OCI-LY7 (cell line): ENCODE data around the gene FNBP1. TPM values are rescaled to one million over a fixed set of nuclear protein-coding genes. Genes with fewer than 3 reads are reported as not detected.
A peak's percentile ranks its signal among the peaks of the same experiment; 100 is the strongest.

Experiments used
- BruUV-seq: library from RNA; stranded (reverse); fragments of 400-500 nt; replicated peaks from 2 replicates; lab custom pipeline; 2021; lab: Mats Ljungman, UMichigan
- CTCF ChIA-PET: fragments of 300-600 bp; sonication (Branson Sonifier 250); formaldehyde crosslinking; loops from one replicate; lab custom pipeline; 2022; ENCODE audit warnings: antibody characterized with exemption; ENCODE audit not compliant: unreplicated experiment; lab: Charles Lee
- POLR2A ChIA-PET: fragments of 300-600 bp; sonication (Branson Sonifier 250); formaldehyde crosslinking; loops from one replicate; lab custom pipeline; 2022; ENCODE audit warnings: antibody characterized with exemption; lab: Charles Lee
- DNase-seq: peaks from one replicate; pipeline ENCODE4 v3.0.0-alpha.2; 2015; ENCODE audit warnings: low spot score
- H2AFZ ChIP-seq: fragments of 200-600 bp; sonication (generic), shearing (Covaris generic); 2 replicates; pipeline ENCODE4 v1.6.1; 2014; ENCODE audit warnings: mild to moderate bottlenecking, antibody characterized with exemption, low read length, moderate library complexity
- H3K27ac ChIP-seq: fragments of 200-600 bp; sonication (generic); 2 replicates; pipeline ENCODE4 v1.5.1; 2014; ENCODE audit warnings: mixed run types, low read depth, mild to moderate bottlenecking, moderate library complexity, low read length, inconsistent platforms; ENCODE audit not compliant: poor library complexity, severe bottlenecking
- H3K36me3 ChIP-seq: fragments of 200-600 bp; sonication (generic); 2 replicates; pipeline ENCODE4 v1.6.1; 2014; ENCODE audit warnings: mild to moderate bottlenecking, antibody characterized with exemption, low read length, moderate library complexity, mixed read lengths; ENCODE audit not compliant: insufficient read depth
- H3K4me1 ChIP-seq: fragments of 200-600 bp; sonication (generic); 2 replicates; pipeline ENCODE4 v1.5.1; 2014; ENCODE audit warnings: mild to moderate bottlenecking, low read length; ENCODE audit not compliant: insufficient read depth, poor library complexity, severe bottlenecking
- H3K4me2 ChIP-seq: fragments of 200-600 bp; sonication (generic); 2 replicates; pipeline ENCODE4 v1.6.1; 2014; ENCODE audit warnings: mild to moderate bottlenecking, low read length
- H3K4me3 ChIP-seq: fragments of 200-600 bp; sonication (generic); 2 replicates; pipeline ENCODE4 v1.5.1; 2014; ENCODE audit warnings: mild to moderate bottlenecking, low read depth, low read length; ENCODE audit not compliant: poor library complexity, severe bottlenecking
- H3K79me2 ChIP-seq: fragments of 200-600 bp; sonication (generic); 2 replicates; pipeline ENCODE4 v1.6.1; 2016; ENCODE audit warnings: low read depth, mild to moderate bottlenecking, low read length, moderate library complexity, mixed read lengths; ENCODE audit not compliant: insufficient read depth
- H3K9me2 ChIP-seq: fragments of 200-600 bp; sonication (generic); 2 replicates; pipeline ENCODE4 v1.6.1; 2016; ENCODE audit warnings: mild to moderate bottlenecking, low read length, mixed read lengths; ENCODE audit not compliant: insufficient read depth
- H3K9me3 ChIP-seq: fragments of 200-600 bp; sonication (generic); 2 replicates; pipeline ENCODE4 v1.6.1; 2014; ENCODE audit warnings: mild to moderate bottlenecking, mixed run types, low read length, mixed read lengths
- H4K20me1 ChIP-seq: fragments of 200-600 bp; sonication (generic); 2 replicates; pipeline ENCODE4 v1.6.1; 2014; ENCODE audit warnings: mild to moderate bottlenecking, antibody characterized with exemption, low read length, moderate library complexity, mixed read lengths; ENCODE audit not compliant: insufficient read depth
- EZH2phosphoT487 ChIP-seq: fragments of 200-600 bp; sonication (generic); IDR thresholded peaks from 2 replicates; pipeline ENCODE4 v1.6.1; 2018; ENCODE audit warnings: low read depth, borderline replicate concordance, mild to moderate bottlenecking, mixed run types, antibody characterized with exemption, low read length, moderate library complexity, mixed read lengths
- intact Hi-C: fragments of 100-400 bp; cut with micrococcal nuclease; formaldehyde crosslinking; loops from one replicate; pipeline ENCODE4 v1.10.0; 2022; ENCODE audit not compliant: unreplicated experiment
- total RNA-seq, 2 experiments: library from RNA; depleted of rRNA in 1 of 2; stranded (reverse); fragments of >200 nt in 1 of 2; shearing (Covaris generic) in 1 of 2; gene quantifications; 2 replicates each; pipeline ENCODE4 v1.2.3, GENCODE V29; 2014 to 2022
- TF ChIP-seq, protein P1 (sequence below): fragments of 200-600 bp; sonication (generic); conservative IDR thresholded peaks from 2 replicates; pipeline ENCODE4 v1.5.1; 2014; ENCODE audit warnings: mild to moderate bottlenecking, antibody characterized with exemption, low read length, moderate library complexity, mixed read lengths

The FNBP1 gene
- total RNA-seq, 2 experiments from 2014 or later = 93.3 to 164 TPM

DNA sequence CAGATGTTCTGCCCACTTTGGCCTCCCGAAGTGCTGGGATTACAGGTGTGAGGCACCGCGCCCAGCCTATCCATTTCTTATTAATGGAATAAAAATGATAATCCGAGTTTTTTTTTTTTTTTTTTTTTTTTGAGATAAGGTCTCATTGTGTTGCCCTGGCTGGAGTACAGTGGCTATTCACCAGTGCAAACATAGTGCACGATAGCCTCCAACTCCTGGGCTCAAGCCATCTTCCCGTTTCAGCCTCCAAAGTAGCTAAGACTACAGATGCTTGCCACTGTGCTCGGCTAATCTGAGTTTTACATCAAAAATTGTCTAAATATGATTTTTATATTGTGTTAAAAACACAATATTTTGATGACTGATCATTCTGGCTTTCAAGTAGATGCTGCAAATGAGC is 17.3 kb upstream of the FNBP1 start:
- Histone ChIP-seq H3K4me2 (no peak overlapping the region), H3K79me2 (peaks cover 74% of the 10 kb centered on the region), H3K4me1 (peaks cover 21% of the 10 kb centered on the region), H3K9me3 (no peaks in the 10 kb centered on the region), H3K4me3 (no peak overlapping the region), H4K20me1 (no peaks in the 10 kb centered on the region), H3K9me2 (no peaks in the 10 kb centered on the region), H2AFZ (no peak overlapping the region), H3K36me3 (peaks cover 28% of the 10 kb centered on the region; the same call in 1 of the 2 replicates), H3K27ac (no peak overlapping the region)
- intact Hi-C loops = no loop called here
- BruUV-seq = no TSS peak
- TF ChIP-seq, protein P1, sequence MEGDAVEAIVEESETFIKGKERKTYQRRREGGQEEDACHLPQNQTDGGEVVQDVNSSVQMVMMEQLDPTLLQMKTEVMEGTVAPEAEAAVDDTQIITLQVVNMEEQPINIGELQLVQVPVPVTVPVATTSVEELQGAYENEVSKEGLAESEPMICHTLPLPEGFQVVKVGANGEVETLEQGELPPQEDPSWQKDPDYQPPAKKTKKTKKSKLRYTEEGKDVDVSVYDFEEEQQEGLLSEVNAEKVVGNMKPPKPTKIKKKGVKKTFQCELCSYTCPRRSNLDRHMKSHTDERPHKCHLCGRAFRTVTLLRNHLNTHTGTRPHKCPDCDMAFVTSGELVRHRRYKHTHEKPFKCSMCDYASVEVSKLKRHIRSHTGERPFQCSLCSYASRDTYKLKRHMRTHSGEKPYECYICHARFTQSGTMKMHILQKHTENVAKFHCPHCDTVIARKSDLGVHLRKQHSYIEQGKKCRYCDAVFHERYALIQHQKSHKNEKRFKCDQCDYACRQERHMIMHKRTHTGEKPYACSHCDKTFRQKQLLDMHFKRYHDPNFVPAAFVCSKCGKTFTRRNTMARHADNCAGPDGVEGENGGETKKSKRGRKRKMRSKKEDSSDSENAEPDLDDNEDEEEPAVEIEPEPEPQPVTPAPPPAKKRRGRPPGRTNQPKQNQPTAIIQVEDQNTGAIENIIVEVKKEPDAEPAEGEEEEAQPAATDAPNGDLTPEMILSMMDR = no peak
- TF ChIP-seq EZH2phosphoT487 = no peak
- DNase-seq = no peak
- ChIA-PET CTCF (no interaction called here), POLR2A (interaction anchor here (0.7 to 1.5 kb wide), 2 partner anchors 11 to 177 kb away, joined by 5 to 13 read pairs; no protein-coding TSS in a partner anchor)

DNA sequence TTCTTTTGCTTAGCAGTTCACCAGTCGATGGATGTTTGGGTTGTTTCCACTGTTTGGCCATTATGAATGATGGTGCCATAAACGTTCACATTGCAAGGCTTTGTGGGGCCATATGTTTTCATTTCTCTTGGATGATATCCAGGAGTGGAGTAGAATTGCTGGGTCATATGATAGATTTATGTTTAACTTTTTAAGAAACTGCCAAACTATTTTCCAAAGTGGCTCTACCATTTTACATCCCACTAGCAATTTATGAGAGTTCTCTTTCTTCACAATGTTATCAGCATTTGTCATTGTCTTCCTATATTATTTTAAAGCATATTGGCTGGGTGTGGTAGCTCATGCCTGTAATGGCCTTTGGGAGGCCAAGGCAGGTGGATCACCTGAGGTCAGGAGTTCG is 15.9 kb upstream of the FNBP1 start:
- Histone ChIP-seq H3K79me2 (peaks cover 79% of the 10 kb centered on the region), H3K27ac (no peak overlapping the region), H2AFZ (no peak overlapping the region), H3K4me1 (peaks cover 28% of the 10 kb centered on the region), H3K4me3 (no peak overlapping the region), H3K36me3 (peaks cover 25% of the 10 kb centered on the region; the same call in 1 of the 2 replicates), H3K4me2 (no peak overlapping the region), H3K9me2 (no peaks in the 10 kb centered on the region), H4K20me1 (no peaks in the 10 kb centered on the region), H3K9me3 (no peaks in the 10 kb centered on the region)
- no peak for TF ChIP-seq EZH2phosphoT487
- TF ChIP-seq, protein P1 = no peak
- ChIA-PET CTCF (no interaction called here), POLR2A (no interaction called here)
- no peak for DNase-seq
- intact Hi-C loops = no loop called here
- no TSS peak for BruUV-seq

DNA sequence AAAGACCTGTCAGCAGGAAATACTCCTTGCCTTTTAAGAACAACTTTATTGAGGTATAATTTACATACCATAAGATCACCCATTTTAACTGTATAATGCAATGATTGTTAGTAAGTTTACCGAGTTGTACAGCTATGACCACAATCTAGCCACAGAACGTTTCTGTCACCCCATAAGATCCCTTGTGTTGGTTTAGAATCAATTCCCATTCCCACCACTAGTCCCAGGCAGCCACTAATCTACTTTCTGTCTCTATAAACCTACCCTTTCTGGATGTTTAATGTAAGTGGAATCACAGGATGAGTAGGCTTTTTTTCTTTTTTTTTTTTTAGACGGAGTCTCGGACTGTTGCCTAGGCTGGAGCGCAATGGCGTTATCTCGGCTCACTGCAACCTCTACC is 15.2 kb upstream of the FNBP1 start:
- intact Hi-C loops = no loop called here
- Histone ChIP-seq H3K4me2 (no peak overlapping the region), H3K9me3 (no peaks in the 10 kb centered on the region), H2AFZ (no peak overlapping the region), H3K4me1 (peaks cover 28% of the 10 kb centered on the region), H4K20me1 (no peaks in the 10 kb centered on the region), H3K9me2 (no peaks in the 10 kb centered on the region), H3K79me2 (peaks cover 78% of the 10 kb centered on the region), H3K36me3 (peaks cover 25% of the 10 kb centered on the region; the same call in 1 of the 2 replicates), H3K27ac (no peak overlapping the region), H3K4me3 (no peak overlapping the region)
- CTCF ChIA-PET = interaction anchor here (0.6 kb wide), 1 partner anchor 11 kb away, joined by 4 read pairs; no protein-coding TSS in a partner anchor
- POLR2A ChIA-PET = interaction anchor here (1.1 kb wide), 1 partner anchor 12 kb away, joined by 3 read pairs; no protein-coding TSS in a partner anchor
- no peak for TF ChIP-seq EZH2phosphoT487
- TF ChIP-seq, protein P1 = peak; percentile 38
- BruUV-seq = no TSS peak
- no peak for DNase-seq
